Caco-2 (cell line): ENCODE results near the gene GGTLC2. TPM values are rescaled to one million over a fixed set of nuclear protein-coding genes. Genes with fewer than 3 reads are reported as not detected.

Source experiments
- BruUV-seq: library from RNA; stranded (reverse); fragments of 400-500 nt; replicated peaks from 2 replicates; lab custom pipeline; 2021; lab: Mats Ljungman, UMichigan
- CTCF ChIA-PET: fragments of 300-600 bp; sonication (Branson Sonifier 250); formaldehyde crosslinking; loops from one replicate; lab custom pipeline; 2022; ENCODE audit warnings: antibody characterized with exemption; lab: Charles Lee
- POLR2A ChIA-PET: fragments of 300-600 bp; sonication (Branson Sonifier 250); formaldehyde crosslinking; loops from one replicate; lab custom pipeline; 2022; ENCODE audit warnings: antibody characterized with exemption; lab: Charles Lee
- DNase-seq, 2 experiments: peaks; one replicate each; pipeline versions ENCODE4 v3.0.0 to v3.0.0-alpha.2; 2020 to 2022
- H3K27me3 ChIP-seq: replicated peaks from 2 replicates; pipeline ENCODE4 v1.6.0; 2011; ENCODE audit warnings: low read length; ENCODE audit not compliant: control insufficient read depth, insufficient read depth
- H3K36me3 ChIP-seq: 2 replicates; pipeline ENCODE4 v1.5.1; 2011; ENCODE audit warnings: low read length; ENCODE audit not compliant: control insufficient read depth, insufficient read depth
- H3K4me1 ChIP-seq: fragments of 250-450 bp; sonication (Bioruptor Pico); 2 replicates; pipeline ENCODE4 v1.5.1; 2020; ENCODE audit warnings: mild to moderate bottlenecking
- H3K4me3 ChIP-seq: 2 replicates; pipeline ENCODE4 v1.5.1; 2011; ENCODE audit warnings: low read depth, mild to moderate bottlenecking, control low read depth, low read length
- H3K9me3 ChIP-seq: fragments of 250-450 bp; sonication (Bioruptor Pico); 2 replicates; pipeline ENCODE4 v1.5.1; 2020; ENCODE audit warnings: mild to moderate bottlenecking, moderate library complexity
- H3K27ac Mint-ChIP-seq: one replicate; pipeline ENCODE4 v1.8.0; 2022; ENCODE audit warnings: mixed read lengths; ENCODE audit not compliant: unreplicated experiment
- H3K27me3 Mint-ChIP-seq: one replicate; pipeline ENCODE4 v1.8.0; 2022; ENCODE audit warnings: mixed read lengths; ENCODE audit not compliant: insufficient read depth, unreplicated experiment
- H3K36me3 Mint-ChIP-seq: one replicate; pipeline ENCODE4 v1.8.0; 2022; ENCODE audit warnings: mild to moderate bottlenecking, mixed read lengths; ENCODE audit not compliant: insufficient read depth, unreplicated experiment
- H3K4me1 Mint-ChIP-seq: one replicate; pipeline ENCODE4 v1.8.0; 2022; ENCODE audit warnings: low read depth, mixed read lengths; ENCODE audit not compliant: unreplicated experiment
- H3K4me3 Mint-ChIP-seq: one replicate; pipeline ENCODE4 v1.8.0; 2022; ENCODE audit warnings: mild to moderate bottlenecking, moderate library complexity, mixed read lengths; ENCODE audit not compliant: unreplicated experiment
- H3K9me3 Mint-ChIP-seq: one replicate; pipeline ENCODE4 v1.8.0; 2022; ENCODE audit warnings: mixed read lengths; ENCODE audit not compliant: unreplicated experiment
- CTCF ChIP-seq, 2 experiments: fragments of 200-600 bp in 1 of 2; IDR thresholded peaks; 1 replicate in 1 of 2; 2 replicates in 1 of 2; pipeline versions ENCODE4 v1.5.1 to v1.8.0; 2011 to 2022; ENCODE audit warnings: antibody characterized with exemption in 1 of 2, control low read depth in 1 of 2, inconsistent platforms in 1 of 2, low read depth in 1 of 2, low read length in 1 of 2, mild to moderate bottlenecking in 1 of 2, moderate library complexity in 1 of 2; ENCODE audit not compliant: insufficient read depth in 1 of 2, severe bottlenecking in 1 of 2, unreplicated experiment in 1 of 2
- intact Hi-C: fragments of 100-400 bp; cut with micrococcal nuclease; formaldehyde crosslinking; loops from one replicate; pipeline ENCODE4 v1.10.0; 2022; ENCODE audit not compliant: unreplicated experiment
- total RNA-seq: library from RNA; stranded (reverse); gene quantifications from 2 replicates; pipeline ENCODE4 v1.2.3, GENCODE V29; 2022

The GGTLC2 gene
- total RNA-seq, 1 experiment from 2014 or later: 0.34 TPM

GRCh38 chr22:22609291-22609690, 35.1 kb upstream of the GGTLC2 start:
- no TSS peak for BruUV-seq
- no peak for DNase-seq
- ChIA-PET CTCF (no interaction called here), POLR2A (no interaction called here)
- Histone ChIP-seq H3K4me1 (no peaks in the 10 kb centered on the region), H3K4me3 (no peak overlapping the region), H3K27me3 (no peaks in the 10 kb centered on the region; the same call in 1 of the 2 replicates), H3K9me3 (no peaks in the 10 kb centered on the region; the same call in 1 of the 2 replicates), H3K36me3 (no peaks in the 10 kb centered on the region)
- no peaks in the 10 kb centered on the region for H3K9me3 Mint-ChIP-seq
- H3K27ac Mint-ChIP-seq: no peak overlapping the region
- no peak for TF ChIP-seq CTCF (IDR thresholded peaks at IDR 0.05; ENCODE audit: insufficient read depth in 1 of 2, low read depth in 1 of 2, low read length in 1 of 2, severe bottlenecking in 1 of 2, unreplicated experiment in 1 of 2)
- H3K36me3 Mint-ChIP-seq: no peaks in the 10 kb centered on the region
- H3K4me3 Mint-ChIP-seq: no peak overlapping the region
- intact Hi-C loops: no loop called here
- H3K27me3 Mint-ChIP-seq: peaks cover 20% of the 10 kb centered on the region
- no peaks in the 10 kb centered on the region for H3K4me1 Mint-ChIP-seq

- intact Hi-C loops: no loop called here
- peaks cover 11% of the 10 kb centered on the region for H3K4me1 Mint-ChIP-seq
- no peak overlapping the region for H3K4me3 ChIP-seq
- no peak overlapping the region for H3K4me3 Mint-ChIP-seq
- no peaks in the 10 kb centered on the region; the same call in 1 of the 2 replicates for H3K9me3 ChIP-seq
- CTCF ChIA-PET: no interaction called here
- TF ChIP-seq CTCF (IDR thresholded peaks at IDR 0.05; ENCODE audit: insufficient read depth in 1 of 2, low read depth in 1 of 2, low read length in 1 of 2, severe bottlenecking in 1 of 2, unreplicated experiment in 1 of 2): no peak
- no TSS peak for BruUV-seq
- no peak for DNase-seq
- POLR2A ChIA-PET: no interaction called here
- no peak overlapping the region for H3K27ac Mint-ChIP-seq
- H3K36me3 ChIP-seq: no peaks in the 10 kb centered on the region
- no peaks in the 10 kb centered on the region for H3K4me1 ChIP-seq
- H3K9me3 Mint-ChIP-seq: no peaks in the 10 kb centered on the region
- H3K27me3 ChIP-seq: no peaks in the 10 kb centered on the region; the same call in 1 of the 2 replicates
- H3K36me3 Mint-ChIP-seq: no peaks in the 10 kb centered on the region
- peaks cover 24% of the 10 kb centered on the region for H3K27me3 Mint-ChIP-seq
These were observed 31.9 kb upstream of the GGTLC2 start for GRCh38 chr22:22612516-22612915.

- no peaks in the 10 kb centered on the region; the same call in 1 of the 2 replicates for H3K27me3 ChIP-seq
- H3K9me3 Mint-ChIP-seq: no peaks in the 10 kb centered on the region
- peaks cover 11% of the 10 kb centered on the region for H3K4me1 Mint-ChIP-seq
- no peaks in the 10 kb centered on the region for H3K9me3 ChIP-seq
- no peak overlapping the region for H3K4me3 Mint-ChIP-seq
- intact Hi-C loops: no loop called here
- H3K4me1 ChIP-seq: no peaks in the 10 kb centered on the region
- no peak for DNase-seq
- ChIA-PET CTCF (no interaction called here), POLR2A (no interaction called here)
- no peaks in the 10 kb centered on the region for H3K36me3 Mint-ChIP-seq
- BruUV-seq: no TSS peak
- no peak for TF ChIP-seq CTCF (IDR thresholded peaks at IDR 0.05; ENCODE audit: insufficient read depth in 1 of 2, low read depth in 1 of 2, low read length in 1 of 2, severe bottlenecking in 1 of 2, unreplicated experiment in 1 of 2)
- H3K36me3 ChIP-seq: no peaks in the 10 kb centered on the region
- H3K27me3 Mint-ChIP-seq: peaks cover 21% of the 10 kb centered on the region
- H3K4me3 ChIP-seq: no peak overlapping the region
- no peak overlapping the region for H3K27ac Mint-ChIP-seq
These were observed 30.3 kb upstream of the GGTLC2 start for GRCh38 chr22:22614065-22614464.
